ENCODE data around the gene RASSF8.

The RASSF8 gene

GRCh38 chr12:25994901-25995625 lies 36.6 kb downstream of the RASSF8 start:
- DNase-seq: no peak

GRCh38 chr12:25995906-25996305 lies 37.4 kb downstream of the RASSF8 start:
- DNase-seq: no peak

GRCh38 chr12:25996677-25997076 lies 38.2 kb downstream of the RASSF8 start:
- DNase-seq: no peak

GRCh38 chr12:25997201-25997963 lies 38.9 kb downstream of the RASSF8 start:
- no peak for DNase-seq

- DNase-seq: no peak
Observed at GRCh38 chr12:26000898-26001297, 42.4 kb downstream of the RASSF8 start.

- DNase-seq: no peak
Observed at GRCh38 chr12:26001530-26001929, 43.0 kb downstream of the RASSF8 start.

- no peak for DNase-seq
Observed at GRCh38 chr12:26003065-26003464, 44.6 kb downstream of the RASSF8 start.

GRCh38 chr12:26007566-26007965 lies 49.1 kb downstream of the RASSF8 start:
- DNase-seq: no peak

- DNase-seq: no peak
Observed at GRCh38 chr12:26009593-26009992, 51.1 kb downstream of the RASSF8 start.

- DNase-seq: no peak
Observed at GRCh38 chr12:26010293-26010821, 51.9 kb downstream of the RASSF8 start.

- no peak for DNase-seq
Observed at GRCh38 chr12:26011099-26011498, 52.6 kb downstream of the RASSF8 start.

GRCh38 chr12:26014085-26014484 lies 55.6 kb downstream of the RASSF8 start:
- no peak for DNase-seq

- no peak for DNase-seq
Observed at GRCh38 chr12:26016516-26016915, 58.0 kb downstream of the RASSF8 start.

- DNase-seq: no peak
Observed at GRCh38 chr12:26017484-26018211, 59.2 kb downstream of the RASSF8 start.

- DNase-seq: no peak
Observed at GRCh38 chr12:26018926-26019325, 60.4 kb downstream of the RASSF8 start.

GRCh38 chr12:26021534-26021933 lies 63.1 kb downstream of the RASSF8 start:
- DNase-seq: no peak

GRCh38 chr12:26022043-26022442 lies 63.6 kb downstream of the RASSF8 start:
- DNase-seq: no peak

- DNase-seq: no peak
Observed at GRCh38 chr12:26026713-26027112, 68.2 kb downstream of the RASSF8 start.

GRCh38 chr12:26027401-26027800 lies 68.9 kb downstream of the RASSF8 start:
- DNase-seq: no peak

GRCh38 chr12:26028953-26029735 lies 70.7 kb downstream of the RASSF8 start:
- DNase-seq: no peak

GRCh38 chr12:26029736-26030022 lies 71.2 kb downstream of the RASSF8 start:
- no peak for DNase-seq

- DNase-seq: no peak
Observed at GRCh38 chr12:26030371-26030770, 71.9 kb downstream of the RASSF8 start.

GRCh38 chr12:26031318-26031717 lies 72.8 kb downstream of the RASSF8 start:
- DNase-seq: no peak

Data from NCI-H446 treated with DMSO at 0.1 percent for 48 hours (cell line).